Activated CD4-positive, CD25-positive, alpha-beta regulatory T cell treated with anti-CD3 and anti-CD28 coated beads, Interleukin-2, amount 50 U/mL, for 16 hours (primary cell): ENCODE data around the gene WFIKKN1.
A peak's percentile ranks its signal among the peaks of the same experiment; 100 is the strongest.

Source experiments
- DNase-seq: peaks from one replicate; pipeline ENCODE4 v3.0.0-alpha.2; 2020; ENCODE audit warnings: low read depth, low spot score

The WFIKKN1 gene, protein sequence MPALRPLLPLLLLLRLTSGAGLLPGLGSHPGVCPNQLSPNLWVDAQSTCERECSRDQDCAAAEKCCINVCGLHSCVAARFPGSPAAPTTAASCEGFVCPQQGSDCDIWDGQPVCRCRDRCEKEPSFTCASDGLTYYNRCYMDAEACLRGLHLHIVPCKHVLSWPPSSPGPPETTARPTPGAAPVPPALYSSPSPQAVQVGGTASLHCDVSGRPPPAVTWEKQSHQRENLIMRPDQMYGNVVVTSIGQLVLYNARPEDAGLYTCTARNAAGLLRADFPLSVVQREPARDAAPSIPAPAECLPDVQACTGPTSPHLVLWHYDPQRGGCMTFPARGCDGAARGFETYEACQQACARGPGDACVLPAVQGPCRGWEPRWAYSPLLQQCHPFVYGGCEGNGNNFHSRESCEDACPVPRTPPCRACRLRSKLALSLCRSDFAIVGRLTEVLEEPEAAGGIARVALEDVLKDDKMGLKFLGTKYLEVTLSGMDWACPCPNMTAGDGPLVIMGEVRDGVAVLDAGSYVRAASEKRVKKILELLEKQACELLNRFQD

DNA sequence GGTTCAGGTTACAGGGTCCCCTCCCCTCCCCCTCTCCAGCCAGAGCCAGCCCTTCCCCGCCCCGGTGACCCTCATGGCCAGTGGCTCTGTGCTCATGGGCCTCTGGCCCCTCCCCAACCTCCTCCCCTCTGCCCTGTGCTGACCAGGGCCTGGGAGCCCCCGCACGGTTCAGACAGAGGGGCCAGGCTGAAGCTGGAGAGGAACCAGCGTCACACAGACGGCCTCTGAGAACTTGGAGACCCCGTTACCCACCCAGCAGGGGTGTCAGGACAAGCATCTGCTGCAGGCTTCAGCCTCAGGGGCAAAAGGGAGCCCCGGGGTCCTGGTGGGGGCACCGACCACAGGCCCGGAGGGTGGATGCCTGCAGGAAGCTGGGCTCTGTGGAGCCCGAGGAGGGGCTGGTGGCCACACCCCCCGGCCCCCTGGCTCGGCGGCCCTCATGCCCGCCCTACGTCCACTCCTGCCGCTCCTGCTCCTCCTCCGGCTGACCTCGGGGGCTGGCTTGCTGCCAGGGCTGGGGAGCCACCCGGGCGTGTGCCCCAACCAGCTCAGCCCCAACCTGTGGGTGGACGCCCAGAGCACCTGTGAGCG, at the start of gene WFIKKN1:
WFIKKN1 (plus strand) TSS at position 171 of the 591 bp plus-strand sequence; CDS start at position 440, 269 bp downstream.
- DNase-seq, result no peak

DNA sequence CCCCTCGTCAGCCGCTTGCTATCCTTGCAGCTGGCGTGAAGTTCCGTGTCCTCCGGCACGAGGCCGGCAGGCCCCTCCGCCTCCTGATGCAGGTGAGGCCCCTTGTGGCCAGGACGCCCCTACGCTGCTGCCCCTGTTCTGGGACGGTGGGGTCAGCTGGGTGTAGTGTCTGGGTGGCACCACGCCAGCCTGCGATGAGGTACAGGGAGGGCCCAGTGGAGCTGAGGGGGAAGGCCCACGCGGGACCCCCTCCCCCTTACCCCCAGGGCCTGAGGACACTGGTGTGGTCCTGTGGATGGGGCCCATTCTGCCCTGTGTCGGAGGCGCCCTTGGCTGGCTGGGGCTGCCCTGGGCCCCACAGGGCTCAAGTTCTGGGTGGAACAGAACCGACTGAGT, 48.6 kb upstream of the WFIKKN1 start:
- no peak for DNase-seq

- no peak for DNase-seq
Observed at GRCh38 chr16:582614-583331, 48.0 kb upstream of the WFIKKN1 start.

- DNase-seq, result no peak
Observed at GRCh38 chr16:583470-583814, 47.3 kb upstream of the WFIKKN1 start.

GRCh38 chr16:583815-584591, 46.8 kb upstream of the WFIKKN1 start:
- no peak for DNase-seq

GRCh38 chr16:585351-585750, 45.4 kb upstream of the WFIKKN1 start:
- no peak for DNase-seq

GRCh38 chr16:586047-586644, 44.6 kb upstream of the WFIKKN1 start:
- no peak for DNase-seq

GRCh38 chr16:586645-587590, 43.9 kb upstream of the WFIKKN1 start:
- no peak for DNase-seq

- DNase-seq, result peak; percentile 34
Observed at GRCh38 chr16:588639-588888, 42.2 kb upstream of the WFIKKN1 start.

DNA sequence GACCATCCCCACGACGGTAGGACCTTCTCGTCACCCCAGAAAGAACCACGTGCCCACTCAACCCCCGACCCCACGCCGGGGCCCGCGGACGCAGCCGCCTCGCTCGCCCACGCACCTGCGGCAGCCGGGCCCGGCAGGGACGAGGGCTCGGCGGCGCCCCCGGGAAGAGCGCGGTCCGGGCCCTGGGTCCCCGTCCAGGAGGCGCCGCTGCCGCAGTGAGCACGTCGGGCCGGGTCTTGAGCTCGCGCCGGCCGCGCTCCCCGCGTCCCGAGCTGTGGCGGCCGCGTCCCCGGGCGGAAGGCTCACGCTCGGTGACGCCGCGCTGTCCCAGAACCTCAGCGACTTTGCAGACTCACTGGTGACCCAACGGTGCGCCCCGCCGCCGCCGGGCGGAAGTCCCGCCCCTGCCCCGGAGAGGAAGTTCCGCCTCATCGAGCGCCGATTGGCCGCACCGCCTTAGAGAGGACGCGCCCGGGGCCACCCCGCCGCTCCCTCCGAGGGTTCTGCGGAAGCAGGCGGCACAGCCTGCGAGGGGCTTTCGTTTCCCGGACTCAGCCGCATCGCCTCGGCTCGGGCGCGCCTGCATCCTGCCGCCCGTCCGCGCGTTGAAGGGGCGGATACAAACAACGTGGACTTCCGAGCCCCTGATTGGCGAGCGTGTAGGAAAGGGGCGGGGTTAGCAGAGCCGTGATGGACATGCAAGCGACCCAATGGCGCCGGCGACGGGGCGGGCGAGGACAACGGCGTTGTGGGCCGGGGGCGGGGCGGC, 41.7 kb upstream of the WFIKKN1 start:
- DNase-seq, result peak; percentile 96

- DNase-seq, result peak; percentile 97
Observed at GRCh38 chr16:589658-590187, 41.1 kb upstream of the WFIKKN1 start, which contains the start of gene RAB40C. RAB40C (plus strand) TSS chr16:590066; CDS start chr16:590292, 226 bp downstream.

DNA sequence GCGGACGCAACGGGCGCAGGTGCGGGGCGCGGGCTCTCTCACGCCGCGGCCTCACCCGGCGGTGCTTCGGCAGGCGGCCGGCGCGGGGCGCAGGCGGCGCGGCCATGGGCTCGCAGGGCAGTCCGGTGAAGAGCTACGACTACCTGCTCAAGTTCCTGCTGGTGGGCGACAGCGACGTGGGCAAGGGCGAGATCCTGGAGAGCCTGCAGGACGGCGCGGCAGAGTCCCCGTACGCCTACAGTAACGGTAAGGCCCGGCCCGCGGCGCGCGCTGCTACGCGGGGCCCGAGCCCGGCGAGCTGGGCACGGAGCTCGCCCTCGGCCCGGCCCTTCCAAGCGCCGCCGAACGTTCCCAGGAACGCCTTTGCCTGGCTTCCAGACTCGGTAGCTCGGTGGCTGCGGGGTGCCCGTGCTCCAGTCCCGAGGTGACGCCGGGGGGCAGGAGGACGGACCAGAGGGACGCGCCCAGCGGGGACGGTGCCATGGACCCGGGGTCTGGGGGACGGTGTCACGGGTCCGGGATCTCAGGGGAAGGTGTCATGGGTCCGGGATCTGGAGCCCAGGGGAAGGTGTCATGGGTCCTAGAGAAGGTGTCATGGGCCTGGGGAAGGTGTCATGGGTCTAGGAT, 40.5 kb upstream of the WFIKKN1 start:
- no peak for DNase-seq

DNA sequence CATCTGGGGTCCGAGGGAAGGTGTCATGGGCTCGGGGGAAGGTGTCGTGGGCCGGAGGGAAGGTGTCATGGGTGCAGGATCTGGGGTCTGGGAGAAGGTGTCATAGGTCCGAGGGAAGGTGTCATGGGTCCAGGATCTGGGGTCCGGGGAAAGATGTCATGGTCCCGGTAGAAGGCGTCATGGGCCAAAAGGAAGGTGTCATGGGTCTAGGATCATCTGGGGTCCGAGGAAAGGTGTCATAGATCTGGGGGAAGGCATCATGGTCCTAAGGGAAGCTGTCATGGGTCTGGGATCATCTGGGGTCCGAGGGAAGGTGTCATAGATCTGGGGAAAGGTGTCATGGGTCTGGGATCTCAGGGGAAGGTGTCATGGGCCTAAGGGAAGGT, 40.0 kb upstream of the WFIKKN1 start:
- DNase-seq, result no peak

DNA sequence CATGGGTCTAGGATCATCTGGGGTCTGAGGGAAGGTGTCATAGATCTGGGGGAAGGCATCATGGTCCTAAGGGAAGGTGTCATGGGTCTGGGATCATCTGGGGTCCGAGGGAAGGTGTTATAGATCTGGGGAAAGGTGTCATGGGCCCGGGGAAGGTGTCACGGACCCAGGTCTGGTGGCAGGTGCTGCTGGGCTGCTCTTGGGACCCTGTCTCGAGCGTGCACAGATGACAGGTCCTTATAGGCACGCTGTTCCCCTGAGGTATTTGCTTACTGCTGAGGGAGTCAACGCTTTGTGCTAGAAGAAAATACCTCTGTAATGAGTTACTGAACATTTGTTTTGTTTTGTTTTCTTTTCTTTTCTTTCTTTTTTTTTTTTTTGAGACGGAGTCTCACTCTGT, 39.6 kb upstream of the WFIKKN1 start:
- DNase-seq, result no peak

- no peak for DNase-seq
Observed at GRCh38 chr16:591892-592517, 38.8 kb upstream of the WFIKKN1 start.

DNA sequence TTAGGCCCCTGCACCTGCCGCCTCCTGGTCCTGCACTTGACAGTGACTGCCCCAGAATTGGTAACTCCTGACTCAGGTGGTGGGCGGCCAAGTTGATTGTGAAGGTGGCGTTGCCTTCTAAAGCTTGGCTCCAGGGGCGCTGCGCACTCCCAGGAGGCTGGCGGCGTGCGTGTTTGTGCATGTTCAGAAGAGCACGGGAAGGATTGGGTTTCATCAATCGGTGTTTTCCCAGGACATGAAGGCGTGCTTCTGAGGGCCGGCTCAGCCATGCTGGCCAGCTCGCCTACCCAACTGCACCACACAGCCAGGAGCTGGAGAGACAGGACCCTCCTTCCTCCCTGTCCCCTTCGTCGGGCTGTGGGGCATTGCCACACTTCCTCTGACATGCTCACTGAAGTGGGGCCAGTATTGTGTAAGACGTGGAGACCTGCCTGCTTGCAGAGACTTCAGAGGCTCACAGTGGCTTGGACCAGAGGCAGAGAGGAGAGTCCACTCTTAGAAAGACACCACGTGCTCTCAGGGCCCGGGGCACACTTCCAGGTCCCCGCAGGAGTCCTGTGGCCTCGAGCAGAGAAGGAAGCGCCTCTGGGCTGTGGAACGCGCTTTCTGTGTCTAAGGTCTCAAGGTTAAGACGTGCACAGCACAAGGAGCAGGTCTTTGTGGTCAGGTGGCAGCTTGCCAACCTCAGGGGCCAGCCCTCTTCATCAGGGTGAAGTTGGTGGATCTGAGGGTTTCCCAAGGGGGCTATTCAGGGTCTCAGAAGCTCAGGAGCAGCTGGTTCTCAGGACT, 38.1 kb upstream of the WFIKKN1 start:
- DNase-seq, result no peak

- DNase-seq, result no peak
Observed at GRCh38 chr16:593406-593805, 37.4 kb upstream of the WFIKKN1 start.

GRCh38 chr16:593807-594206, 37.0 kb upstream of the WFIKKN1 start:
- no peak for DNase-seq
